Stimulated activated memory B cell treated with anti-CD40 and anti-IgM and Interleukin-4, amounts not matched to agents 10 μg/mL and 1 μg/mL and 100 μg/mL, for 72 hours (primary cell): ENCODE results near the gene IL13RA2.

Source experiments
- ATAC-seq: fragments of 150-1000 bp; cut with Tn5 transposase; 2 replicates; pipeline ENCODE4 v1.10.0; 2021
- H3K27ac Mint-ChIP-seq: one replicate; pipeline ENCODE4 v1.8.0; 2022; ENCODE audit warnings: mild to moderate bottlenecking, mixed read lengths
- H3K27me3 Mint-ChIP-seq: one replicate; pipeline ENCODE4 v1.8.0; 2022; ENCODE audit warnings: mixed read lengths
- H3K36me3 Mint-ChIP-seq: one replicate; pipeline ENCODE4 v1.8.0; 2022; ENCODE audit warnings: mixed read lengths
- H3K4me1 Mint-ChIP-seq: one replicate; pipeline ENCODE4 v1.8.0; 2022; ENCODE audit warnings: mixed read lengths
- H3K4me3 Mint-ChIP-seq: one replicate; pipeline ENCODE4 v1.8.0; 2022; ENCODE audit warnings: mild to moderate bottlenecking, moderate library complexity, mixed read lengths
- H3K9me3 Mint-ChIP-seq: one replicate; pipeline ENCODE4 v1.8.0; 2022; ENCODE audit warnings: mixed read lengths

Gene IL13RA2

GRCh38 chrX:115021121-115021520, 3.7 kb upstream of the IL13RA2 start:
- no peaks in the 10 kb centered on the region for H3K27me3 Mint-ChIP-seq
- no peak for ATAC-seq
- H3K4me3 Mint-ChIP-seq, result no peak overlapping the region

GRCh38 chrX:115018944-115019343, 1.5 kb upstream of the IL13RA2 start:
- H3K27ac Mint-ChIP-seq, result no peak overlapping the region

More at GRCh38 chrX:115021121-115021520, 3.7 kb upstream of the IL13RA2 start:
- Mint-ChIP-seq H3K9me3 (no peaks in the 10 kb centered on the region), H3K36me3 (no peaks in the 10 kb centered on the region), H3K4me1 (no peaks in the 10 kb centered on the region), H3K27ac (no peak overlapping the region)

GRCh38 chrX:115018040-115018647, 728 bp upstream of the IL13RA2 start:
- no peaks in the 10 kb centered on the region for H3K36me3 Mint-ChIP-seq
- H3K4me3 Mint-ChIP-seq, result no peak overlapping the region
- no peak overlapping the region for H3K27ac Mint-ChIP-seq
- no peak for ATAC-seq
- H3K9me3 Mint-ChIP-seq, result no peaks in the 10 kb centered on the region
- H3K4me1 Mint-ChIP-seq, result no peaks in the 10 kb centered on the region
- H3K27me3 Mint-ChIP-seq, result no peaks in the 10 kb centered on the region

More at GRCh38 chrX:115018944-115019343, 1.5 kb upstream of the IL13RA2 start:
- H3K4me1 Mint-ChIP-seq, result no peaks in the 10 kb centered on the region
- H3K27me3 Mint-ChIP-seq, result no peaks in the 10 kb centered on the region
- H3K4me3 Mint-ChIP-seq, result no peak overlapping the region
- H3K36me3 Mint-ChIP-seq, result no peaks in the 10 kb centered on the region
- H3K9me3 Mint-ChIP-seq, result no peaks in the 10 kb centered on the region
- no peak for ATAC-seq

DNA sequence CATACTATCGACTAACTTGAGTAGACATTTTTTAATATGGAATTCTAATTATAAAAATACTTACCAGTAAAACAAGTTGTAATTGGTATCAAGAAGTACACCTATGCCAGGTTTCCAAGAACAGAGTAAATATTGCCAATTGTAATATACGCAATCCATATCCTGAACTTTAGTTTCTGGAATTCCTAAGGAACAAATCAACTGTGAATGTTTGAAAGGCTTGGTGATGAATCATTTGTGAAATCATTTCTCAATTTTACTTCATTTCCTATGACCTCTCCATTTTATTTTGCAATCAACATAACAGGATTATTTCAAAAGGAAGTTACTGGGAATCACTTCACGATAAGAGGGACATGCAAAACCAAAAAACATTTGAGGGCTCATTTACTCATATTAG, 3.7 kb downstream of the IL13RA2 start:
- Mint-ChIP-seq H3K36me3 (no peaks in the 10 kb centered on the region), H3K4me1 (no peaks in the 10 kb centered on the region), H3K27ac (no peak overlapping the region), H3K4me3 (no peak overlapping the region), H3K27me3 (no peaks in the 10 kb centered on the region), H3K9me3 (no peaks in the 10 kb centered on the region)
- no peak for ATAC-seq

GRCh38 chrX:115011428-115011827, 6.0 kb downstream of the IL13RA2 start:
- H3K27ac Mint-ChIP-seq, result no peak overlapping the region
- no peaks in the 10 kb centered on the region for H3K9me3 Mint-ChIP-seq
- no peaks in the 10 kb centered on the region for H3K36me3 Mint-ChIP-seq
- H3K4me3 Mint-ChIP-seq, result no peak overlapping the region
- no peak for ATAC-seq
- no peaks in the 10 kb centered on the region for H3K4me1 Mint-ChIP-seq
- H3K27me3 Mint-ChIP-seq, result no peaks in the 10 kb centered on the region

GRCh38 chrX:114999906-115000305, 17.5 kb downstream of the IL13RA2 start:
- H3K4me1 Mint-ChIP-seq, result no peaks in the 10 kb centered on the region
- H3K9me3 Mint-ChIP-seq, result peaks cover 5% of the 10 kb centered on the region
- no peak overlapping the region for H3K4me3 Mint-ChIP-seq
- no peak overlapping the region for H3K27ac Mint-ChIP-seq
- ATAC-seq, result no peak
- H3K36me3 Mint-ChIP-seq, result no peaks in the 10 kb centered on the region
- H3K27me3 Mint-ChIP-seq, result no peaks in the 10 kb centered on the region

GRCh38 chrX:114997779-114998178, 19.6 kb downstream of the IL13RA2 start:
- ATAC-seq, result no peak
- Mint-ChIP-seq H3K36me3 (no peaks in the 10 kb centered on the region), H3K9me3 (peaks cover 2% of the 10 kb centered on the region), H3K27me3 (no peaks in the 10 kb centered on the region), H3K4me1 (no peaks in the 10 kb centered on the region), H3K27ac (no peak overlapping the region), H3K4me3 (no peak overlapping the region)

- no peaks in the 10 kb centered on the region for H3K36me3 Mint-ChIP-seq
- no peak overlapping the region for H3K4me3 Mint-ChIP-seq
- H3K4me1 Mint-ChIP-seq, result no peaks in the 10 kb centered on the region
- H3K27me3 Mint-ChIP-seq, result no peaks in the 10 kb centered on the region
- H3K27ac Mint-ChIP-seq, result no peak overlapping the region
- ATAC-seq, result no peak
- no peaks in the 10 kb centered on the region for H3K9me3 Mint-ChIP-seq
Observed at GRCh38 chrX:114985967-114986592, 31.3 kb downstream of the IL13RA2 start.

- ATAC-seq, result no peak
- Mint-ChIP-seq H3K36me3 (no peaks in the 10 kb centered on the region), H3K4me1 (no peaks in the 10 kb centered on the region), H3K4me3 (no peak overlapping the region), H3K27ac (no peak overlapping the region), H3K27me3 (no peaks in the 10 kb centered on the region), H3K9me3 (no peaks in the 10 kb centered on the region)
Observed at GRCh38 chrX:114976292-114976691, 41.1 kb downstream of the IL13RA2 start.

DNA sequence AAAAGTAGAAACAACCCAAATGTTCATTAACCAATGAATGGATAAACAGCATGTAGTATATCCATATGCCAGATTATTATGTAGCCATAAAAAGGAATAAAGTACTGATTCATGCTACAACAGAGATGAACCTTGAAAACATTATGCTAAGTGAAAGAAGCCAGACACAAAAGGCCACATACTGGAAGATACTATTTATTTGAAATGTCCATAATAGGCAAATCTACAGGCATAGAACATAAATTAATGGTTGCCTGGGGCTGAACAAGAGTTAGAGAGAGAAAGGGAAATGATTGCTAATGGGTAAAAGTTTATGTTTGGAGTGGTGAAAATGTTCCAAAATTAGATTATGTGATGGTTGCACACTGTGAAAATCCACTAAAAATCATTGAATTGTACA, 44.4 kb downstream of the IL13RA2 start:
- no peak overlapping the region for H3K27ac Mint-ChIP-seq
- H3K27me3 Mint-ChIP-seq, result no peaks in the 10 kb centered on the region
- H3K9me3 Mint-ChIP-seq, result no peaks in the 10 kb centered on the region
- no peaks in the 10 kb centered on the region for H3K4me1 Mint-ChIP-seq
- ATAC-seq, result no peak
- no peak overlapping the region for H3K4me3 Mint-ChIP-seq
- no peaks in the 10 kb centered on the region for H3K36me3 Mint-ChIP-seq

GRCh38 chrX:114970806-114971205, 46.6 kb downstream of the IL13RA2 start:
- Mint-ChIP-seq H3K27ac (no peak overlapping the region), H3K27me3 (no peaks in the 10 kb centered on the region), H3K36me3 (no peaks in the 10 kb centered on the region), H3K4me3 (no peak overlapping the region), H3K4me1 (no peaks in the 10 kb centered on the region), H3K9me3 (no peaks in the 10 kb centered on the region)
- no peak for ATAC-seq

DNA sequence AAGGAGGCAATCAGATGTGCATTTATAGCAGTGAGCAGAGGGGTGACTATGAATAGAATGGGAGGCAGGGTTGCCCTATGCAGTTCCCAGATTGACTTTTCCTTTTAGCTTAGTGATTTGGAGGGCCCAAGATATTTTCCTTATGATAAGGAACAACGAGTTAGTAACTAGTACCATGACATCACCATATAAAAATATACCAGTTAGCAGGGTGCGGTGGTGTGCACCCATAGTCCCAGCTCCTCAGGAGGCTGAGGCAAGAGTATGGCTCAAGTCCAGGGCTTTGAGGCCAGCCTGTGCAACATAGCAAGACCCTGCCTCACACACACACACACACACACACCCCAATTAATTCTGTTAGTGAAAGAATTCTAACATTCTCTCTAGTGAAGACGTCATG, 53.0 kb downstream of the IL13RA2 start:
- no peaks in the 10 kb centered on the region for H3K27me3 Mint-ChIP-seq
- no peak overlapping the region for H3K4me3 Mint-ChIP-seq
- no peaks in the 10 kb centered on the region for H3K4me1 Mint-ChIP-seq
- ATAC-seq, result no peak
- no peak overlapping the region for H3K27ac Mint-ChIP-seq
- H3K9me3 Mint-ChIP-seq, result no peaks in the 10 kb centered on the region
- no peaks in the 10 kb centered on the region for H3K36me3 Mint-ChIP-seq

GRCh38 chrX:114962209-114962608, 55.2 kb downstream of the IL13RA2 start:
- Mint-ChIP-seq H3K27me3 (no peaks in the 10 kb centered on the region), H3K9me3 (no peaks in the 10 kb centered on the region), H3K36me3 (no peaks in the 10 kb centered on the region), H3K4me1 (no peaks in the 10 kb centered on the region), H3K27ac (no peak overlapping the region), H3K4me3 (no peak overlapping the region)
- no peak for ATAC-seq

- ATAC-seq, result no peak
- no peaks in the 10 kb centered on the region for H3K27me3 Mint-ChIP-seq
- H3K27ac Mint-ChIP-seq, result no peak overlapping the region
- no peak overlapping the region for H3K4me3 Mint-ChIP-seq
- H3K36me3 Mint-ChIP-seq, result no peaks in the 10 kb centered on the region
- H3K4me1 Mint-ChIP-seq, result no peaks in the 10 kb centered on the region
- no peaks in the 10 kb centered on the region for H3K9me3 Mint-ChIP-seq
Observed at GRCh38 chrX:114959729-114960128, 57.7 kb downstream of the IL13RA2 start.
